Adrenal gland (tissue), 12 donors: ENCODE data around the gene PHKG1. TPM values are rescaled to one million over a fixed set of nuclear protein-coding genes. Genes with fewer than 3 reads are reported as not detected.
"Not testable (repeated sequence)": the region's sequence is repeated elsewhere in the genome, so short reads cannot be mapped to it uniquely, and the experiment has no call there.

ENCODE experiments used
- DNase-seq, 7 donors: peaks; one replicate each; pipeline ENCODE4 v3.0.0-alpha.2; 2019 to 2020
- H3K27ac ChIP-seq, 5 donors: fragments of 200-600 bp; sonication (generic) in 4 of 5; 1 replicate in 3 of 5; 2 replicates in 2 of 5; pipeline versions ENCODE4 v1.5.1 to v1.8.0; 2016 to 2020; ENCODE audit warnings: mild to moderate bottlenecking in 1 of 5
- H3K27me3 ChIP-seq: fragments of 200-600 bp; 2 replicates; pipeline ENCODE4 v1.8.0; 2021
- H3K36me3 ChIP-seq, 2 donors: fragments of 200-600 bp; replicated peaks in 1 of 2; 1 replicate in 1 of 2; 2 replicates in 1 of 2; pipeline versions ENCODE4 v1.5.1 to v1.8.0; 2018 to 2022
- H3K4me1 ChIP-seq, 2 donors: fragments of 200-600 bp; replicated peaks in 1 of 2; 1 replicate in 1 of 2; 2 replicates in 1 of 2; pipeline versions ENCODE4 v1.5.1 to v1.8.0; 2018 to 2021
- H3K4me3 ChIP-seq, 4 donors: fragments of 200-600 bp; sonication (generic) in 3 of 4; one replicate each; pipeline ENCODE4 v1.5.1; 2016 to 2018
- H3K9me3 ChIP-seq, 3 donors: fragments of 200-600 bp; sonication (generic) in 1 of 3; replicated peaks in 1 of 3; 1 replicate in 2 of 3; 2 replicates in 1 of 3; pipeline versions ENCODE4 v1.5.1 to v1.8.0; 2016 to 2021
- CTCF ChIP-seq, 6 experiments: fragments of 450-650 bp in 4 of 6; fragments of 200-600 bp in 2 of 6; sonication (generic) in 1 of 6; IDR thresholded peaks; 1 replicate in 5 of 6; 2 replicates in 1 of 6; pipeline versions ENCODE4 v1.5.1 to v1.8.0; 2016 to 2021; ENCODE audit warnings: antibody characterized with exemption in 6 of 6, mild to moderate bottlenecking in 2 of 6, moderate library complexity in 1 of 6
- POLR2A ChIP-seq, 2 donors: fragments of 450-650 bp; IDR thresholded peaks; one replicate each; pipeline ENCODE4 v1.6.1; 2017; ENCODE audit warnings: antibody characterized with exemption in 2 of 2, mild to moderate bottlenecking in 2 of 2, moderate library complexity in 1 of 2
- WGBS, 4 donors: extraction: QIAGEN DNeasy Blood & Tissue Kit in 2 of 4; methylation state at CpG; one replicate each; pipeline versions ENCODE4 v1.1.5 to v1.1.7; 2013 to 2017; 5-methylcytosine and 5-hydroxymethylcytosine counted together
- intact Hi-C, 2 donors: fragments of 100-400 bp; cut with DNase I; formaldehyde crosslinking; loops; one replicate each; pipeline versions ENCODE4 v1.14.1 to v1.15.0; 2022 to 2023
- polyA plus RNA-seq, 3 donors: library from polyadenylated mRNA; stranded (reverse); fragments of 200-250 nt in 2 of 3; fragments of 350-450 nt in 1 of 3; fragmentation: Illumina TruSeq in 1 of 3; extraction: RNeasy Lipid Tissue Mini Kit (QIAGEN cat#74804) in 1 of 3; gene quantifications; one replicate each; pipeline ENCODE4 v1.2.3, GENCODE V29; 2013 to 2014
- small RNA-seq, 2 donors: library from RNA; depleted of rRNA; stranded (forward); fragments of <200 nt; gene quantifications; one replicate each; pipeline ENCODE3, GENCODE V24; 2016
- total RNA-seq, 9 donors: library from RNA; depleted of rRNA in 4 of 9; stranded (reverse); fragments of >200 nt in 4 of 9; fragments of 120-200 nt in 1 of 9; fragmentation: NEBNext Ultra II Directional in 1 of 9; extraction: Animal tissue kit (Norgen Biotek cat#: 25700) in 1 of 9; gene quantifications; one replicate each; pipeline versions ENCODE4 v1.1.0 to v1.2.4, GENCODE V29; 2013 to 2023
- donor health status: healthy with polysubstance abuse.
- donor health status: Bipolar disorder and iron deficiency.
- donor health status: DM: yes; HTN: yes; CAD: no.
- donor health status: DM: no; HTN: no; CAD: no.
- donor health status: DM: no; HTN: no; CAD: no.
- donor health status: DM: yes; HTN: yes; CAD: no.

PHKG1 gene
- total and polyA plus RNA-seq, 12 donors: 0.60 to 10.2 (median 5.7) TPM

- no peaks in the 10 kb centered on the region for H3K9me3 ChIP-seq
- H3K27me3 ChIP-seq: no peaks in the 10 kb centered on the region
- peaks cover 0 to 4% of the 10 kb centered on the region in 2 donors for H3K4me1 ChIP-seq
- intact Hi-C loops: loop anchor here in 1 of 2 donors (2.0 kb wide), 1 partner anchor 45 kb away; no protein-coding TSS in a partner anchor
- peak; percentile 59 to 74 (median 66) for DNase-seq
- 0 to 1% (median 0%) methylated on average over 14 to 27 of the region's 27 CpGs for WGBS, 4 donors
- TF ChIP-seq POLR2A (IDR thresholded peaks at IDR 0.05) (peak in 1 of 2 donors; percentile 44), CTCF (IDR thresholded peaks at IDR 0.05) (peak in 3 of 6 experiments; percentile 24 to 33 (median 32))
- H3K27ac ChIP-seq: peak overlapping the region in 4 of 5 donors; percentile 41 to 62 (median 50)
- H3K4me3 ChIP-seq: peak overlapping the region; percentile 54 to 86 (median 59)
- no peaks in the 10 kb centered on the region for H3K36me3 ChIP-seq
Observed at GRCh38 chr7:56033671-56034432, 58.9 kb downstream of the PHKG1 start.

GRCh38 chr7:56032578-56032977, 60.2 kb downstream of the PHKG1 start:
- 91 to 98% (median 97%) methylated on average over 7 of the region's 7 CpGs for WGBS, 4 donors
- H3K27me3 ChIP-seq, H3K36me3 ChIP-seq, H3K9me3 ChIP-seq, H3K27ac ChIP-seq, intact Hi-C loops, DNase-seq, H3K4me1 ChIP-seq, H3K4me3 ChIP-seq: not testable (repeated sequence)

- 80 to 92% (median 81%) methylated on average over 8 of the region's 8 CpGs for WGBS, 4 donors
- H3K4me3 ChIP-seq: not testable (repeated sequence)
Observed at GRCh38 chr7:56031556-56031955, 61.2 kb downstream of the PHKG1 start.

GRCh38 chr7:56030340-56030739, 62.4 kb downstream of the PHKG1 start:
- TF ChIP-seq POLR2A (IDR thresholded peaks at IDR 0.05) (no peak), CTCF (IDR thresholded peaks at IDR 0.05) (no peak)
- Histone ChIP-seq H3K9me3 (no peaks in the 10 kb centered on the region), H3K4me3 (no peak overlapping the region), H3K27ac (no peak overlapping the region), H3K27me3 (no peaks in the 10 kb centered on the region), H3K4me1 (peaks cover 0 to 4% of the 10 kb centered on the region in 2 donors), H3K36me3 (no peaks in the 10 kb centered on the region)
- intact Hi-C loops: no loop called here
- WGBS, 4 donors: 91 to 99% (median 94%) methylated on average over 8 of the region's 8 CpGs
- no peak for DNase-seq

More at GRCh38 chr7:56031556-56031955, 61.2 kb downstream of the PHKG1 start:
- H3K36me3 ChIP-seq, H3K9me3 ChIP-seq, H3K27ac ChIP-seq, H3K27me3 ChIP-seq, intact Hi-C loops, H3K4me1 ChIP-seq, DNase-seq: not testable (repeated sequence)

Small RNA genes lying within 50 kb of the gene (small RNA-seq; reads per million reads assigned to genes)
- gene SNORA15: 0 to 0.08 reads per million in 2 donors
- 0 reads per million in 2 donors for gene SNORA22B

Other genes with a start within 250 kb of the PHKG1 start
- gene SEPTIN14, start 230.2 kb downstream of the PHKG1 start, total RNA-seq: not detected
- gene SEPTIN14, start 230.2 kb downstream of the PHKG1 start, polyA plus RNA-seq: not detected
- gene ZNF713, start 205.5 kb downstream of the PHKG1 start, total RNA-seq: 1 to 10 TPM; 1.6 to 5.6 (median 3.3) TPM
- 1 to 10 TPM in 2 of 3 donors, under 1 TPM in 1; 0.88 to 3.4 (median 3.3) TPM for gene ZNF713, start 205.5 kb downstream of the PHKG1 start, polyA plus RNA-seq
- gene MRPS17, start 141.1 kb downstream of the PHKG1 start, total RNA-seq: 10 to 100 TPM; 10.4 to 25.7 (median 16.6) TPM
- 10 to 100 TPM; 10.9 to 28.3 (median 12.4) TPM for gene MRPS17, start 141.1 kb downstream of the PHKG1 start, polyA plus RNA-seq
- gene NIPSNAP2, start 128.4 kb downstream of the PHKG1 start, total RNA-seq: 100 to 1,000 TPM in 6 of 9 donors, 10 to 100 TPM in 3; 85.9 to 171 (median 102) TPM
- 100 to 1,000 TPM in 1 of 3 donors, 10 to 100 TPM in 2; 37.1 to 129 (median 67.0) TPM for gene NIPSNAP2, start 128.4 kb downstream of the PHKG1 start, polyA plus RNA-seq
- 10 to 100 TPM; 10.4 to 68.7 (median 28.2) TPM for gene PSPH, start 41.5 kb downstream of the PHKG1 start, total RNA-seq
- 10 to 100 TPM in 2 of 3 donors, 1 to 10 TPM in 1; 2.8 to 13.7 (median 11.1) TPM for gene PSPH, start 41.5 kb downstream of the PHKG1 start, polyA plus RNA-seq
- 100 to 1,000 TPM in 3 of 9 donors, 10 to 100 TPM in 6; 51.6 to 236 (median 86.8) TPM for gene CCT6A, start 41.2 kb downstream of the PHKG1 start, total RNA-seq
- 100 to 1,000 TPM; 142 to 240 (median 163) TPM for gene CCT6A, start 41.2 kb downstream of the PHKG1 start, polyA plus RNA-seq
- 100 to 1,000 TPM; 115 to 230 (median 179) TPM for gene SUMF2, start 28.7 kb downstream of the PHKG1 start, total RNA-seq
- 100 to 1,000 TPM in 1 of 3 donors, 10 to 100 TPM in 2; 75.6 to 142 (median 92.3) TPM for gene SUMF2, start 28.7 kb downstream of the PHKG1 start, polyA plus RNA-seq
- gene CHCHD2, start 13.5 kb upstream of the PHKG1 start, total RNA-seq: 1,000 to 10,000 TPM in 3 of 9 donors, 100 to 1,000 TPM in 6; 543 to 1,335 (median 788) TPM
- 100 to 1,000 TPM; 217 to 816 (median 352) TPM for gene CHCHD2, start 13.5 kb upstream of the PHKG1 start, polyA plus RNA-seq
- gene NUPR2, start 23.5 kb upstream of the PHKG1 start, total RNA-seq: 1 to 10 TPM in 2 of 9 donors, under 1 TPM in 1, not detected in 6; 0.17 to 2.5 (median 1.6) TPM
- gene NUPR2, start 23.5 kb upstream of the PHKG1 start, polyA plus RNA-seq: not detected